ENCODE results near the gene HOXC5. TPM values are rescaled to one million over a fixed set of nuclear protein-coding genes. Genes with fewer than 3 reads are reported as not detected.

The HOXC5 gene
- total RNA-seq, 1 experiment from 2014 or later = not detected

GRCh38 chr12:54052438-54053002, 19.7 kb downstream of the HOXC5 start:
- no peak for TF ChIP-seq CTCF (IDR thresholded peaks at IDR 0.05; ENCODE audit: unreplicated experiment)
- Mint-ChIP-seq H3K27ac (ENCODE audit: unreplicated experiment) (no peak overlapping the region), H3K4me3 (ENCODE audit: low read depth, unreplicated experiment) (no peak overlapping the region), H3K9me3 (ENCODE audit: low read depth, unreplicated experiment) (no peaks in the 10 kb centered on the region), H3K27me3 (ENCODE audit: unreplicated experiment) (peaks cover 98% of the 10 kb centered on the region), H3K36me3 (ENCODE audit: insufficient read depth, unreplicated experiment) (peaks cover 9% of the 10 kb centered on the region), H3K4me1 (ENCODE audit: low read depth, unreplicated experiment) (no peaks in the 10 kb centered on the region)
- BruUV-seq (replicated peaks) = no TSS peak
- CTCF ChIA-PET = interaction anchor here (0.7 to 1.0 kb wide), 5 partner anchors 9 to 149 kb away, joined by 3 to 4 read pairs (median 3); no protein-coding TSS in a partner anchor
- intact Hi-C loops (cut with micrococcal nuclease; ENCODE audit: unreplicated experiment) = no loop called here
- DNase-seq = no peak

- no peak for TF ChIP-seq CTCF (IDR thresholded peaks at IDR 0.05; ENCODE audit: unreplicated experiment)
- Mint-ChIP-seq H3K27me3 (ENCODE audit: unreplicated experiment) (peaks cover 98% of the 10 kb centered on the region), H3K9me3 (ENCODE audit: low read depth, unreplicated experiment) (no peaks in the 10 kb centered on the region), H3K36me3 (ENCODE audit: insufficient read depth, unreplicated experiment) (peaks cover 9% of the 10 kb centered on the region), H3K4me3 (ENCODE audit: low read depth, unreplicated experiment) (peak overlapping the region; percentile 67), H3K27ac (ENCODE audit: unreplicated experiment) (no peak overlapping the region), H3K4me1 (ENCODE audit: low read depth, unreplicated experiment) (no peaks in the 10 kb centered on the region)
- intact Hi-C loops (cut with micrococcal nuclease; ENCODE audit: unreplicated experiment) = no loop called here
- DNase-seq = no peak
- no TSS peak for BruUV-seq (replicated peaks)
- CTCF ChIA-PET = interaction anchor here (0.7 to 1.1 kb wide), 6 partner anchors 10 to 545 kb away, joined by 3 to 5 read pairs (median 4); partner anchors contain the start of gene HOXC6
These were observed 20.3 kb downstream of the HOXC5 start for GRCh38 chr12:54053003-54053750.

- Mint-ChIP-seq H3K36me3 (ENCODE audit: insufficient read depth, unreplicated experiment) (peaks cover 9% of the 10 kb centered on the region), H3K9me3 (ENCODE audit: low read depth, unreplicated experiment) (no peaks in the 10 kb centered on the region), H3K27ac (ENCODE audit: unreplicated experiment) (no peak within 1 kb of the TSS), H3K4me3 (ENCODE audit: low read depth, unreplicated experiment) (peak within 1 kb of the TSS; percentile 67), H3K27me3 (ENCODE audit: unreplicated experiment) (peaks cover 98% of the 10 kb centered on the region), H3K4me1 (ENCODE audit: low read depth, unreplicated experiment) (no peaks in the 10 kb centered on the region)
- intact Hi-C loops (cut with micrococcal nuclease; ENCODE audit: unreplicated experiment) = no loop called here
- TF ChIP-seq CTCF (IDR thresholded peaks at IDR 0.05; ENCODE audit: unreplicated experiment) = no peak
- no peak for DNase-seq
- BruUV-seq (replicated peaks) = no TSS peak
- CTCF ChIA-PET = interaction anchor here (0.5 to 1.1 kb wide), 4 partner anchors 13 to 546 kb away, joined by 3 to 5 read pairs (median 4); partner anchors contain the start of gene HOXC6
These were observed 21.2 kb downstream of the HOXC5 start, which contains the start of gene HOXC4 for GRCh38 chr12:54053751-54054741. HOXC4 (plus strand) TSS chr12:54053835; CDS start chr12:54053923, 88 bp downstream.

GRCh38 chr12:54054742-54055194, 21.9 kb downstream of the HOXC5 start:
- Mint-ChIP-seq H3K27ac (ENCODE audit: unreplicated experiment) (no peak overlapping the region), H3K36me3 (ENCODE audit: insufficient read depth, unreplicated experiment) (peaks cover 9% of the 10 kb centered on the region), H3K27me3 (ENCODE audit: unreplicated experiment) (peaks cover 98% of the 10 kb centered on the region), H3K4me1 (ENCODE audit: low read depth, unreplicated experiment) (no peaks in the 10 kb centered on the region), H3K4me3 (ENCODE audit: low read depth, unreplicated experiment) (peak overlapping the region; percentile 67), H3K9me3 (ENCODE audit: low read depth, unreplicated experiment) (no peaks in the 10 kb centered on the region)
- BruUV-seq (replicated peaks) = no TSS peak
- intact Hi-C loops (cut with micrococcal nuclease; ENCODE audit: unreplicated experiment) = no loop called here
- CTCF ChIA-PET = interaction anchor here (0.5 to 1.1 kb wide), 3 partner anchors 12 to 87 kb away, joined by 3 to 4 read pairs (median 3); partner anchors contain the start of gene HOXC6
- no peak for TF ChIP-seq CTCF (IDR thresholded peaks at IDR 0.05; ENCODE audit: unreplicated experiment)
- DNase-seq = no peak
